ENCODE measurements around the gene NECTIN3.

GRCh38 chr3:111210003-111210711 lies 138.5 kb downstream of the NECTIN3 start:
- TF ChIP-seq, protein P1, sequence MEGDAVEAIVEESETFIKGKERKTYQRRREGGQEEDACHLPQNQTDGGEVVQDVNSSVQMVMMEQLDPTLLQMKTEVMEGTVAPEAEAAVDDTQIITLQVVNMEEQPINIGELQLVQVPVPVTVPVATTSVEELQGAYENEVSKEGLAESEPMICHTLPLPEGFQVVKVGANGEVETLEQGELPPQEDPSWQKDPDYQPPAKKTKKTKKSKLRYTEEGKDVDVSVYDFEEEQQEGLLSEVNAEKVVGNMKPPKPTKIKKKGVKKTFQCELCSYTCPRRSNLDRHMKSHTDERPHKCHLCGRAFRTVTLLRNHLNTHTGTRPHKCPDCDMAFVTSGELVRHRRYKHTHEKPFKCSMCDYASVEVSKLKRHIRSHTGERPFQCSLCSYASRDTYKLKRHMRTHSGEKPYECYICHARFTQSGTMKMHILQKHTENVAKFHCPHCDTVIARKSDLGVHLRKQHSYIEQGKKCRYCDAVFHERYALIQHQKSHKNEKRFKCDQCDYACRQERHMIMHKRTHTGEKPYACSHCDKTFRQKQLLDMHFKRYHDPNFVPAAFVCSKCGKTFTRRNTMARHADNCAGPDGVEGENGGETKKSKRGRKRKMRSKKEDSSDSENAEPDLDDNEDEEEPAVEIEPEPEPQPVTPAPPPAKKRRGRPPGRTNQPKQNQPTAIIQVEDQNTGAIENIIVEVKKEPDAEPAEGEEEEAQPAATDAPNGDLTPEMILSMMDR (IDR thresholded peaks at IDR 0.05): no peak
- no peak for TF ChIP-seq EZH2 (IDR thresholded peaks at IDR 0.05; ENCODE audit: borderline replicate concordance, insufficient read depth, low read depth, low read length, poor library complexity, severe bottlenecking)
